ENCODE measurements around the gene CSTF2. TPM values are rescaled to one million over a fixed set of nuclear protein-coding genes. Genes with fewer than 3 reads are reported as not detected.
A peak's percentile ranks its signal among the peaks of the same experiment; 100 is the strongest.

The CSTF2 gene
- polyA plus RNA-seq, 3 donors: 20.1 to 22.9 (median 22.6) TPM

DNA sequence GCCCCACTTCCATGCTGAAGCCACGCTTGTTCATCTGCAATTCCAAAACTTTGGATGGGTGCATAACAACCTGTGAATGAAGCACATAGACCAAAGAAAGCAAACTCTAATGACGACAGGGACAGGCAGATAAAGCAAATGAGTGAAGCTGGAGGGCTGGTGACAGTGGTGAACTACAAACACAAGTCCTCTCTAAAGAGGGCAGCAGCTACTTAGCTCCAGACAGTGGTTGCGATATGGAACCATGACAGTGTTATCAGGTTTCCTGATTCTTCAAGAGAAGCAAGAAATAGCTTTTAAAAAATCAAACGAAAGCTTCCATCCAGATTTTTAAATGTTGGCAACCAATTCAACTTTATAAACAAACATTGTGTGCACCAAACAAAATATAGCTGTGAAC is 30.1 kb downstream of the CSTF2 start:
- DNase-seq (ENCODE audit: extremely low read depth in 1 of 11, low read depth in 9 of 11, low spot score in 4 of 11): no peak

DNA sequence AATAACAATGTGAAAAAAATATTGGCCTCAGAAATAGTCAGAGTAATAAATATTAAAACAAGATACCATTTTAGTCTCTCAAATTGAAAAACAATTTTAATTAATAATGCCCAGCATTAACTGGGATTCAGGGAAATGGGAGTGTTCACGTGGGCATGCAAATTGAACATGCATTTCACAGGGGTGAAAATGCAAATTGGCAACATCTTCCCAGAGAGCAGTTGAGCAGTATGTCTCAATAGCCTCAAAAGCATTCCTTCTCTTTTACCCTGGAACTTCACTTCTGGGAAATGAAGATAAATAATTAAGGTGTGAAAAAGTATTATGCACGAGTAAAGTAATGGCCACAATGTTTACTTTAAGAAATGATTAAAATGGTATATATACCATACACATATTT is 32.6 kb downstream of the CSTF2 start:
- no peak for DNase-seq (ENCODE audit: extremely low read depth in 1 of 11, low read depth in 9 of 11, low spot score in 4 of 11)

DNA sequence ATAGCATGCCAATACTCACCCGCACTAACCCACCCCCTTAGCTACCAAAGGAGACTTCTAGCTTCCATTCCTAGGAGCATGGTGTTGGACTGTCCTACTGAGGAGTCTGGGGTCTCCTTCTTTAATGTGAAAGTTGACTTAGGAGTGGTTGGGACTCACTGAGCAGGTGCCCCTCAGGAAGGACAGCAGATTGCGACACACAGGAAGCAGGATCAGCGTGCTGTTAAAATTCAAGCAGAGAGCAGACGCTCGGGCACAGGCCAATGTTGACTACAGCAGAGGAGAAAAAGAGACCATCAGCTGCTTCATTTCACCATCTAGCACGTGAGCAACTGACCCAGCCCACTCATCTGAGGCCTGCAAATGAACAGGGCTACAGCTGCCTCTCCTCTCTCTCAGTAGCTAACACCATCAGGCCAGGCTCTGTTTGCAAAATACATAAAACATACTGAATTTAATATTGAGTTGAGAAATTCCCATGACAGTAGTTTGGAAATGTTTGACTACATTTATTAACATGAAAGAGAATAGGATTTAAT is 43.2 kb downstream of the CSTF2 start:
- peak in 8 of 11 donors; percentile 0 to 38 (median 14) for DNase-seq (ENCODE audit: extremely low read depth in 1 of 11, low read depth in 9 of 11, low spot score in 4 of 11)

DNA sequence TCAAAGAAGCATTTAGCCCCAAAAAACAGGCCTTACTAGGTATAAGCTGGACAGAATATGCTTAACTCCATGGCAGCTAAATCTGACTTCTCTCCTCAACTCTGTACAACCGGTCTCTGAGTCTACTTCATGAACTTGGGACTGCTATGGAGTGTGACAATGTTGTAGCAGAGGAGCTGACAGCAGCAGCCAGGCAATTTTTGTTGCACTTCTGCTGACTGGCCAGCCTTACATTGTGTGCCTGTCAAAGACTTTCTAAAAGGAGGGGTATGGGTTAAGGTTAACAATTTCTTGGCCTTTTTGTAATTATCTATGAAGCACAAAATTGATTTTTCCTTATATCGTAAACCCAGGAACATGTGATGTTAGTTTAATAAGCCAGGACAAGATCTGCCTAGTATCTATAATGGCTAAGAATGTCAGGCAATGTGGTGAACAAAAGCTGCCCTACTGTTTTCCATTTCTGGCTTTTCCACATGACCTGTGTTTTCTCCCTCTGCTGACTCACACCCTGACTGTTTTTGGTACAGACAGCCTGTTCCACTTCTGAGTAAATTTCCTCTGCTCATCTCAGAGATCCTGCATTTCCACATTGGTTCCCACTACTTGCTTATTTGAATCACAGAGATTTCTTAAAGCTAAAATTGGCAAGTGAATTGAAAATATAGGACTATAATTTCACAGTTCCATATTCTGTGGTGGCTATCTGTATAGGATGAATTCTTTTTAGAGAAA is 44.6 kb downstream of the CSTF2 start:
- DNase-seq (ENCODE audit: extremely low read depth in 1 of 11, low read depth in 9 of 11, low spot score in 4 of 11): no peak

DNA sequence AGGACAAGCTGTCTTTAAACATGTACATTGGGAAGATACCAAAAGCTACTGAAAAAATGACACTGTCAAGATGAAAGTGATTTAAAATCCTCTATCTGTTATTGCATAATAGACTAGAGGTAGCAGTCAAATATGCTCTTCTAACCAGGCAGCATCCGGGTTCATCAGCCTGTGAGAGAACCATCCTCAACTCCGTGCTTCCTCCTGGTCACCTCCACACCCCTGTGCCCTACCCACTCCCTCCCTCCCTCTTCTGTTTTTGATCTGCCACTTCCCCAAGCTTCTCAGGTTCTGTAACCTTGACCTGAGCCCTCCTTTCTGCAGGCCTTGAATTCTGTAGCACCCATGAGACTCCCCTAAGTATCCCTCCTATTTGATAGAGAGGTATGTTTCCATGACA is 48.1 kb downstream of the CSTF2 start:
- no peak for DNase-seq (ENCODE audit: extremely low read depth in 1 of 11, low read depth in 9 of 11, low spot score in 4 of 11)

DNA sequence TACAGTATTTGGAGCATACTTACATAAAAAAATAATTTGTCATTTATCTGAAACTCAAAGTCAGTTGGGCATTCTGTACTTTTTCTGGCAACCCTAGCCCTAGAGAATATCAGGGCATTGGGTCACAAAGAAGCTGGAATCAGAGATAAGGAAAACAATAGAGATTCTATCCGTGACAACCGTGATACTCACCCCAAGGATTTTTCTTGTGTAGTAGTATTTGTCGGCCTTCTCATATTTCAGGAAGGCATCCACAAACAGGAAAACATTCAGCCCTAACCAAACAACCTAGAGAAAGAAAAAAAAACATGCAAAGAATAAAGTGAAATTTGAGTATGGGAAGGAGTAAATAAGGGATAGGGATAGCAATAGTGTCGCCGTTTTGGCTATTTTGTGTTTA is 50.3 kb downstream of the CSTF2 start:
- no peak for DNase-seq (ENCODE audit: extremely low read depth in 1 of 11, low read depth in 9 of 11, low spot score in 4 of 11)

DNA sequence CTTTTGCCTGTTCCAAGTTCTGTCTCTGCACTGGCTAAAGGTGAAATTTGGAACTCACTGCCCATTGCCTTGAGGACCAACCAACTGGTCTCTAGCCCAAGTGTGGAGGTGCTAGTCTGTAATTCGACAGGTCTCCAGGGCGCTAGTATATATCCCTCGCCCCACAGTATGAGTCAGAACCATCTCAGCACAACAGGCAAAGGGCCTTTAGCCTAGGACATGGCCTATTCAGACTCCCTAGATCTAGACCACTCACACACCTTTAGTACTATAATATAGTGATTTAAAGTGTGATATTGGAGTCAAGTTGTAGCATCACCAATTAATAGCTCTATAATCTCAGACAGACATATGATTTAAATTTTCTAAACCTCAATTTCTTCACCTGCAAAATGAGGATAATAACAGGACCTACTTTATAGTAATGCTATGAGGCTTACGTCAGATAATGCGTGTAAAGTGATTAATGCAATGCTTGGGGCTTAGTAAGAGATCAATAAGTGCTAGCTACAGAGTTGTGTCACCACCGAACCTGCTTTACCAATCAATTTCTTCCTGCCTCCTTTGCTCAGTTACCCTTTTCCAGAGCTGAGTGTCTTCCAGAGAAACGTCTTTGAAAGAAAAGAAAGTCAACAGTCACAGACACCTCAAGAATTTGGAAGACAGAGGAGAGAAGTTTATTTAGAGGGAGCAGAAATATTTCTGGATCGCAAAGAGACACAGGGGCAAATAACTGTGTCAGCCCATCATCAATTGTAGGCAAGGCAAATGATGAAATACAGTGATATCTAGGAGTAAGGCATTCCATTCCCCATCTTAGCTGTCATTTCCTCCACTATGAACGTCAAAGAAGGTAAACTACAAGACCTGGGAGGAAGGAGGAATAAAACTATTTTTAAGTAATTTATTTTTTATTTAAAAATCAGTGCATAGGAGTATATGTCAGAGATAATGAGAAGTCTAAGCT is 51.7 kb downstream of the CSTF2 start:
- no peak for DNase-seq (ENCODE audit: extremely low read depth in 1 of 11, low read depth in 9 of 11, low spot score in 4 of 11)

DNA sequence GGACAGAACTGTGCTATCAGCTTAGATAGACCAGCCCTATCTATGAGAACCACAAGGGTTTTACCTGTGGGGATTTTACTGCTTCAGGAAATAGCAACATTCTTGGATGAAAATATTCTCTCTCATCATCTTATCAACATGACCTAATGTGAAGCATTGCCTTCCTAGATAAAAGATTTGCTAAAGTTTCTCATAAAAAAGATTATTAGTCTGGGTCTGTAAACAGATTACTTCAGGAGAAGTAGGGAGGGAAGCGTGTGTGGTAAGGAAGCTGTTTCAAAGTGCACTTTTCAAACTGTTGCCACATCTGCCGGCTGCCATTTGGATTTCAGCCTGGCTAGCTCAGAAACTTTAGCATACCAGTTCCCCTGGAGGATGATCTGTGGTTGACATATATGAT is 54.1 kb downstream of the CSTF2 start, which contains the start of gene NOX1:
Gene NOX1 (minus strand): TSS at position 35 of the 400 bp plus-strand sequence. CDS start 220 bp downstream, outside the sequence.
- DNase-seq (ENCODE audit: extremely low read depth in 1 of 11, low read depth in 9 of 11, low spot score in 4 of 11): no peak

DNA sequence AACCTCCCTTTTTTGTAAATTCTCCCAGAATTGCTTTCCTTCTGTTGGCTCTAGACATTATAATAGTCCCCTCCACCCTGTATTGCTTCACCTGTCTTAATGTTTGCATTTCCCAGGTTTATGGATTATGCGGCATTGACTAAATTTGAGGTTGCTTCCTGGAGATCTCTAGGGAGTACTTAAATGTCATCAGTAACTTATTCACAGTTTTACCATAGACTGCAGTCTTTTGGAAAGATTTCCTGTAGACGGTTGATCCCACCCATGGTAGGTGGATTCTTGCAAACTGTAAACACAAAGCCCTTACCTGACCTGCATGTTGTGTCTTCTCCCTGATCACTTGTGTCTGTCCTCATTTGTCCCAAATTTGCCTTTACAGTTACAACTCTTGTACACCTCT is 60.2 kb downstream of the CSTF2 start:
- no peak for DNase-seq (ENCODE audit: extremely low read depth in 1 of 11, low read depth in 9 of 11, low spot score in 4 of 11)

DNA sequence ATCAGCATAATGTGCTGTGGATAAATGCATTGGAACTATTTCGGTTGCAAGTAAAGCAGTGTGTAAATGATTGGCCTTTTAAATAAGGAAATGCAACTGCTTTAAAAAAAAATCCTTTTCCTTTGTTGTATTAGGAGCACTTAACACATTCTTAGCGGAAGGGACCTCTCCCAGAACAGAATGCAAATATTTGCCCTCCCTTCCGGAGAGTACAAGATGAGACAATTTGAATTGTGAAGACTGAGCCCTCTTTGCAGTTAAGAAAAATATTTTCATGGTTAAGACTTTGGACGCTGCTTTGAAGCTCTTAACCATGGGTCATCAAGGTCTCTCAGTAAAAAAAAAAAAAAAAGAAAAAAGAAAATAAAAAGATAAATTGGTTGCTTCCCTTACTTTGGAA is 63.5 kb downstream of the CSTF2 start:
- DNase-seq (ENCODE audit: extremely low read depth in 1 of 11, low read depth in 9 of 11, low spot score in 4 of 11): no peak

Other genes starting within 250 kb of the CSTF2 start
- 1 to 10 TPM; 1.9 to 3.5 (median 2.6) TPM for gene TNMD, start 235.5 kb upstream of the CSTF2 start, polyA plus RNA-seq (ENCODE audit: insufficient read length in 3 of 3)
- 100 to 1,000 TPM; 138 to 186 (median 151) TPM for gene TSPAN6, start 183.6 kb upstream of the CSTF2 start, polyA plus RNA-seq (ENCODE audit: insufficient read length in 3 of 3)
- 10 to 100 TPM; 13.4 to 15.0 (median 14.3) TPM for gene SRPX2, start 176.2 kb upstream of the CSTF2 start, polyA plus RNA-seq (ENCODE audit: insufficient read length in 3 of 3)
- gene SYTL4, start 88.3 kb upstream of the CSTF2 start, polyA plus RNA-seq (ENCODE audit: insufficient read length in 3 of 3): 10 to 100 TPM; 18.6 to 24.2 (median 21.4) TPM
- gene NOX1, start 54.0 kb downstream of the CSTF2 start, polyA plus RNA-seq (ENCODE audit: insufficient read length in 3 of 3): under 1 TPM; 0.69 to 0.90 (median 0.79) TPM
- under 1 TPM; 0.27 to 0.39 (median 0.31) TPM for gene XKRX, start 108.5 kb downstream of the CSTF2 start, polyA plus RNA-seq (ENCODE audit: insufficient read length in 3 of 3)
- under 1 TPM in 2 of 3 donors, not detected in 1; 0.09 to 0.42 TPM for gene ARL13A, start 149.3 kb downstream of the CSTF2 start, polyA plus RNA-seq (ENCODE audit: insufficient read length in 3 of 3)
- 10 to 100 TPM; 10.9 to 12.1 (median 11.3) TPM for gene TRMT2B, start 231.7 kb downstream of the CSTF2 start, polyA plus RNA-seq (ENCODE audit: insufficient read length in 3 of 3)

All from renal cortex interstitium (tissue), 11 donors.